A673 (cell line): ENCODE measurements around the gene KCTD20. TPM values are rescaled to one million over a fixed set of nuclear protein-coding genes. Genes with fewer than 3 reads are reported as not detected.

Experiments used
- BruUV-seq: library from RNA; stranded (reverse); fragments of 400-500 nt; replicated peaks from 2 replicates; lab custom pipeline; 2021; lab: Mats Ljungman, UMichigan
- CTCF ChIA-PET: fragments of 300-600 bp; sonication (Branson Sonifier 250); formaldehyde crosslinking; loops from one replicate; lab custom pipeline; 2022; ENCODE audit warnings: antibody characterized with exemption; lab: Charles Lee
- POLR2A ChIA-PET: fragments of 300-600 bp; sonication (Branson Sonifier 250); formaldehyde crosslinking; loops from one replicate; lab custom pipeline; 2022; ENCODE audit warnings: antibody characterized with exemption; ENCODE audit not compliant: low non-redundant PET; lab: Charles Lee
- DNase-seq: peaks from one replicate; pipeline ENCODE4 v3.0.0-alpha.2; 2015; ENCODE audit warnings: low spot score
- H3K27ac ChIP-seq: fragments of 200-600 bp; sonication (generic); 2 replicates; pipeline ENCODE4 v1.5.1; 2016; ENCODE audit warnings: mixed run types, low read depth, mild to moderate bottlenecking, mixed read lengths, antibody characterized with exemption, low read length; ENCODE audit not compliant: poor library complexity, severe bottlenecking
- H3K27me3 ChIP-seq: fragments of 200-600 bp; sonication (generic); replicated peaks from 2 replicates; pipeline ENCODE4 v1.6.1; 2017; ENCODE audit warnings: mixed run types, low read depth, mild to moderate bottlenecking, mixed read lengths, antibody characterized with exemption, low read length; ENCODE audit not compliant: insufficient read depth, poor library complexity
- H3K36me3 ChIP-seq: fragments of 200-600 bp; sonication (generic); 2 replicates; pipeline ENCODE4 v1.6.1; 2016; ENCODE audit warnings: mixed run types, mild to moderate bottlenecking, mixed read lengths, antibody characterized with exemption, low read length; ENCODE audit not compliant: insufficient read depth, poor library complexity, severe bottlenecking
- H3K4me1 ChIP-seq: fragments of 200-600 bp; sonication (generic); 2 replicates; pipeline ENCODE4 v1.6.1; 2017; ENCODE audit warnings: mixed run types, mild to moderate bottlenecking, mixed read lengths, antibody characterized with exemption, low read length; ENCODE audit not compliant: insufficient read depth, poor library complexity, severe bottlenecking
- H3K4me3 ChIP-seq: fragments of 200-600 bp; sonication (generic); 2 replicates; pipeline ENCODE4 v1.5.1; 2016; ENCODE audit warnings: low read depth, mixed run types, mild to moderate bottlenecking, mixed read lengths, low read length; ENCODE audit not compliant: poor library complexity, severe bottlenecking
- H3K9me3 ChIP-seq: fragments of 200-600 bp; sonication (generic); 2 replicates; pipeline ENCODE4 v1.6.1; 2016; ENCODE audit warnings: mixed run types, low read depth, mild to moderate bottlenecking, mixed read lengths, antibody characterized with exemption, low read length; ENCODE audit not compliant: poor library complexity, severe bottlenecking
- EZH2 ChIP-seq: fragments of 200-600 bp; sonication (generic); IDR thresholded peaks from 2 replicates; pipeline ENCODE4 v1.6.1; 2017; ENCODE audit warnings: borderline replicate concordance, low read depth, mild to moderate bottlenecking, mixed read lengths, antibody characterized with exemption, low read length; ENCODE audit not compliant: poor library complexity, severe bottlenecking
- intact Hi-C: fragments of 100-400 bp; cut with micrococcal nuclease; formaldehyde crosslinking; loops from one replicate; pipeline ENCODE4 v1.10.0; 2022; ENCODE audit not compliant: unreplicated experiment
- total RNA-seq: library from RNA; stranded (reverse); gene quantifications from 2 replicates; pipeline ENCODE4 v1.2.3, GENCODE V29; 2021
- TF ChIP-seq, protein P1 (sequence below): fragments of 300-800, 200-600 bp; sonication (generic); conservative IDR thresholded peaks from 2 replicates; pipeline ENCODE4 v1.5.1; 2017; ENCODE audit warnings: low read depth, mild to moderate bottlenecking, antibody characterized with exemption, low read length, moderate library complexity, mixed read lengths

The KCTD20 gene
- total RNA-seq, 1 experiment from 2014 or later, result 72.6 TPM

DNA sequence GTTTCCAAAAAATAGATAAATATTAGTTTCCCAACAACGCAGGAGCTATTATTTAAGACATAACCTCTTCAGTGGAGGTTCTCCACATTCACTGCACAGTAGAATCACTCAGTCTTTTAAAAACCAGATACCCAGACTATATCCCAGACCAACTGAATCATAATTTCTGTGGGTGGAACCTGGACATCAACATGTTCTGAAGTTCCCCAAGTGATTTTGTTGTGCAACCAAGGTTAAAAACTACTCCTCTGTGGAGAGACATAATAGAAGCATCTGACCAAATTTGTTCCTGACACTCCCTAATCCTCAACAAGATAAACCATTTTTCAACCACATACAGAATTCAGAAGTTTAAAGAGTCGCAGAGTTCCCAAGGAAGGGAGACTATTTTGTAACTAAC lies 62.2 kb downstream of the KCTD20 start:
- no peaks in the 10 kb centered on the region for H3K9me3 ChIP-seq
- H3K4me1 ChIP-seq, result no peaks in the 10 kb centered on the region
- BruUV-seq, result no TSS peak
- no peak overlapping the region for H3K27ac ChIP-seq
- no peak for DNase-seq
- TF ChIP-seq, protein P1, sequence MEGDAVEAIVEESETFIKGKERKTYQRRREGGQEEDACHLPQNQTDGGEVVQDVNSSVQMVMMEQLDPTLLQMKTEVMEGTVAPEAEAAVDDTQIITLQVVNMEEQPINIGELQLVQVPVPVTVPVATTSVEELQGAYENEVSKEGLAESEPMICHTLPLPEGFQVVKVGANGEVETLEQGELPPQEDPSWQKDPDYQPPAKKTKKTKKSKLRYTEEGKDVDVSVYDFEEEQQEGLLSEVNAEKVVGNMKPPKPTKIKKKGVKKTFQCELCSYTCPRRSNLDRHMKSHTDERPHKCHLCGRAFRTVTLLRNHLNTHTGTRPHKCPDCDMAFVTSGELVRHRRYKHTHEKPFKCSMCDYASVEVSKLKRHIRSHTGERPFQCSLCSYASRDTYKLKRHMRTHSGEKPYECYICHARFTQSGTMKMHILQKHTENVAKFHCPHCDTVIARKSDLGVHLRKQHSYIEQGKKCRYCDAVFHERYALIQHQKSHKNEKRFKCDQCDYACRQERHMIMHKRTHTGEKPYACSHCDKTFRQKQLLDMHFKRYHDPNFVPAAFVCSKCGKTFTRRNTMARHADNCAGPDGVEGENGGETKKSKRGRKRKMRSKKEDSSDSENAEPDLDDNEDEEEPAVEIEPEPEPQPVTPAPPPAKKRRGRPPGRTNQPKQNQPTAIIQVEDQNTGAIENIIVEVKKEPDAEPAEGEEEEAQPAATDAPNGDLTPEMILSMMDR, result no peak
- no peak for TF ChIP-seq EZH2
- intact Hi-C loops, result no loop called here
- no peaks in the 10 kb centered on the region for H3K36me3 ChIP-seq
- ChIA-PET POLR2A (no interaction called here), CTCF (no interaction called here)
- H3K4me3 ChIP-seq, result no peak overlapping the region
- H3K27me3 ChIP-seq, result no peaks in the 10 kb centered on the region

DNA sequence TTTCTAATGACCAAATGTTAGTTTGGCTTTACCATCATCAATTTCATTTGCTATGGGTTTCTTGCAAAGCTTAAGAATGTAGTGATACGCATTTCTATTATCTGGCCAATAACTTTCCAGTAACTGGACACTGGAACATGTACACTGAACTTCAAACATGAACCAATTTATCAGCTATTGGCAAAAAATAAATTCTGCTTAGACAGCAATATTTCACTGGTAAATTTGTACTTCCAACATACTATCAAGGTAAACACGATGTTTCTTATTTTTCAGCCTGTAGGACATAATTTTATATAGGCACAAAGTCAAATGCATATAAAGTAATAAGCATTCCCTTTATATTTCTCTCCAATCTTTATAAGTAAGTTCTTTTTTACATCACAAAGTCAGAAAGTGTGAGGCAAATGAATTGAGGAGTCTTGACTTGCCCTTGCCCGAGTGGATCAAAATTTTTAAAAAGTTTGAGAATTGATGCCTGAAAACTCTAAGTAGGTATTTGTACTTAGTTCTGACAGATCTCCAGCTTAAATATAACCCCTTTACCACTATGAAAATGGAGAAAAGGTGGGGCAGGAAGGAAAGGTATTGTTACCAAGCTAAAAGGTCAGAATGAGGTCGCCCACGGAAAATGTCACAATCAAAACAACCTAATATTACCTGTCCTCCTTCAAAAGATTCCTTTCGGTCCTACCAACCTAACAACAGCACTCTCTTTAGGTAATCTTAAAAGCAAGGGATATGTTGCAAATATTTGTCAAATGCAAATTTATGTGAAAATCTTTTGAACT lies 63.1 kb downstream of the KCTD20 start:
- Histone ChIP-seq H3K4me3 (no peak overlapping the region), H3K36me3 (no peaks in the 10 kb centered on the region), H3K9me3 (no peaks in the 10 kb centered on the region), H3K27me3 (no peaks in the 10 kb centered on the region), H3K4me1 (no peaks in the 10 kb centered on the region), H3K27ac (no peak overlapping the region)
- no peak for DNase-seq
- ChIA-PET POLR2A (no interaction called here), CTCF (no interaction called here)
- TF ChIP-seq, protein P1, result no peak
- TF ChIP-seq EZH2, result no peak
- intact Hi-C loops, result no loop called here
- no TSS peak for BruUV-seq

DNA sequence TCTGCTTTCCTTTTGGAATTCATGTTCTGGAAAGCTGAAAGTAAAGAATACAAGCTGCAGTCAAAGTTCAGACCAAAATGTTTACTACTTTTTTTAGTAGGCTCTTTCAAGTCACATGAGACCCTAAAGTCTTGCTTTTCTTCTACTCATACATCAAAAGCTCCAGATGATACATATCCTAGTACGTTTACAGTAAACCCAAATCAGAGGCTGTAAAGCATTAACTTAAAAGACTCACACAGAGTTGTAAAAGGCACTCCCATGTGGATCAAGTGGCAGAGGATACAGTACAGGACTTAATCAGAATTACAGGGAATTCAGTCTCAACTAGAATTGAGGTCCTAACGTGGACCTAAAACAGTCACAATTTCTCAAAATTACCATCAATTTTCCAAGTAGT lies 63.8 kb downstream of the KCTD20 start:
- intact Hi-C loops, result no loop called here
- CTCF ChIA-PET, result no interaction called here

More for the DNA sequence above, 63.8 kb downstream of the KCTD20 start:
- TF ChIP-seq, protein P1, result no peak
- TF ChIP-seq EZH2, result no peak
- no peak for DNase-seq
- Histone ChIP-seq H3K36me3 (no peaks in the 10 kb centered on the region), H3K27ac (no peak overlapping the region), H3K4me3 (no peak overlapping the region), H3K4me1 (no peaks in the 10 kb centered on the region), H3K9me3 (no peaks in the 10 kb centered on the region), H3K27me3 (no peaks in the 10 kb centered on the region)
- no TSS peak for BruUV-seq
- POLR2A ChIA-PET, result no interaction called here
